ENCODE results near the gene TRAFD1. TPM values are rescaled to one million over a fixed set of nuclear protein-coding genes. Genes with fewer than 3 reads are reported as not detected.

Gene TRAFD1
- total and polyA plus RNA-seq, 9 of the 15 experiments (the other 6 are each of a cell fraction or from before 2014, with no cell fraction given) = 41.3 to 85.5 (median 54.5) TPM

DNA sequence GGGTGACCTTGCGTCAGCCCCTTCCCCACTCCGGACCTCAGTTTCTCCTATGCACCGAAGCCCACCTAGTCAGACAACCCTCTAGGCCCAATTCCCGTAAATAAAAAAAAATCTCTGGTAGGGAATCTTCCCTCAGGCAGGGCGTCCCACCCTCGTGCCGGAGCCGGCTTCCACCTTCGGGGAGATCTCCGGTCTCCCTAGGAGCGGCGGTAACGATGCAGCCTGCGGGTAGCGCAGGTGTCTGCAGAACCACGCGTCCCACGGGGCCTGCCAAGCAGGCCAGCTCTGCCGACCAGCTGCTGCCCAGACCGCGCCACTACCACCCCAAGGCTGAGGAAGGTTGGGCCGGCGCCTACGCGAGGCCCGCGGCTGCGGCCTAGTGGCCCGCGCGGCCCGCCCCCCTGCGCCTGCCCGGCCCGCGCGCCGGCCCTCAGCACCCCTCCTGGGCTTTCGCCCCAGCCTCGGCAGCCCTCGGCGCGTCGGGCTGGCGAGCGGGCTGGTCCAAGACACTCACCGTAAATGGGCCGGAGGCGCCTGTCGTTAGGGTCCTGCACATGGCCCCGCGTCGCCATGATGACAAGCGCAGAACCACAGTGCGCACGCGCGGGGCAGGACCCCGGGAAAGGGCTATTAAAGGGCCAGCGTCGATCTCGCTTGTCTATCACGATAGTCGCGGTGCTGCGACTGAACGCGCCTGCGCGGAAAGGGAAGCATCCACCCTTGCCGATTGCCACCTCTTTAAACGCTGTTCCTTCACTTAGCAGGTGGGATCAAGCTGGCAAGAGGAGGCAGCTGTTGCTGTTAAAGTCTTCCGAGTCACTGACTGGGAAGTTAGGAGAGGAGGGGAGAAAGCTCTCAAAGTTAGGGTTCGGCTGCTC, 16.9 kb upstream of the TRAFD1 start, which contains the start of gene NAA25 (continued):
- TF ChIP-seq ELF2 (CRISPR knock-in tag; IDR thresholded peaks at IDR 0.05) (no peak), KDM5B (IDR thresholded peaks at IDR 0.05; ENCODE audit: insufficient replicate concordance, low read depth, low read length) (no peak), YBX1 (IDR thresholded peaks at IDR 0.05) (no peak), MAFK (IDR thresholded peaks at IDR 0.05; ENCODE audit: low read length) (peak; percentile 15; the same call in 1 of the 2 replicates), ZNF76 (CRISPR knock-in tag; IDR thresholded peaks at IDR 0.05; ENCODE audit: borderline replicate concordance) (no peak), POLR2A (conservative IDR thresholded peaks at IDR 0.05) (peak; percentile 76; the same call in 1 of the 2 replicates), FOXK1 (CRISPR knock-in tag; IDR thresholded peaks at IDR 0.05; ENCODE audit: borderline replicate concordance) (peak; percentile 65; the same call in 1 of the 2 replicates), PHB (CRISPR knock-in tag; IDR thresholded peaks at IDR 0.05) (no peak), FOS (IDR thresholded peaks at IDR 0.05; ENCODE audit: extremely low read depth, insufficient read length) (no peak), CHCHD3 (CRISPR knock-in tag; IDR thresholded peaks at IDR 0.05) (no peak), NUFIP1 (IDR thresholded peaks at IDR 0.05; ENCODE audit: partially characterized antibody) (no peak), ZNF512 (tag; IDR thresholded peaks at IDR 0.05) (no peak), ZC3H4 (CRISPR knock-in tag; IDR thresholded peaks at IDR 0.05; ENCODE audit: borderline replicate concordance) (peak; percentile 13; the same call in 1 of the 2 replicates), ZNF23 (CRISPR knock-in tag; IDR thresholded peaks at IDR 0.05) (no peak), NELFE (IDR thresholded peaks at IDR 0.05; ENCODE audit: insufficient read depth, insufficient read length) (no peak), BACH1 (tag; IDR thresholded peaks at IDR 0.05) (no peak), TSHZ1 (CRISPR knock-in tag; IDR thresholded peaks at IDR 0.05) (no peak), THRAP3 (IDR thresholded peaks at IDR 0.05; ENCODE audit: borderline replicate concordance) (no peak), SAFB (IDR thresholded peaks at IDR 0.05; ENCODE audit: borderline replicate concordance, low read depth, low read length) (no peak), ZFP36 (IDR thresholded peaks at IDR 0.05; ENCODE audit: low read depth, low read length, partially characterized antibody) (no peak), FIP1L1 (IDR thresholded peaks at IDR 0.05; ENCODE audit: low read depth, low read length, poor library complexity, severe bottlenecking) (peak; percentile 58)
- TF ChIP-seq, protein P1, sequence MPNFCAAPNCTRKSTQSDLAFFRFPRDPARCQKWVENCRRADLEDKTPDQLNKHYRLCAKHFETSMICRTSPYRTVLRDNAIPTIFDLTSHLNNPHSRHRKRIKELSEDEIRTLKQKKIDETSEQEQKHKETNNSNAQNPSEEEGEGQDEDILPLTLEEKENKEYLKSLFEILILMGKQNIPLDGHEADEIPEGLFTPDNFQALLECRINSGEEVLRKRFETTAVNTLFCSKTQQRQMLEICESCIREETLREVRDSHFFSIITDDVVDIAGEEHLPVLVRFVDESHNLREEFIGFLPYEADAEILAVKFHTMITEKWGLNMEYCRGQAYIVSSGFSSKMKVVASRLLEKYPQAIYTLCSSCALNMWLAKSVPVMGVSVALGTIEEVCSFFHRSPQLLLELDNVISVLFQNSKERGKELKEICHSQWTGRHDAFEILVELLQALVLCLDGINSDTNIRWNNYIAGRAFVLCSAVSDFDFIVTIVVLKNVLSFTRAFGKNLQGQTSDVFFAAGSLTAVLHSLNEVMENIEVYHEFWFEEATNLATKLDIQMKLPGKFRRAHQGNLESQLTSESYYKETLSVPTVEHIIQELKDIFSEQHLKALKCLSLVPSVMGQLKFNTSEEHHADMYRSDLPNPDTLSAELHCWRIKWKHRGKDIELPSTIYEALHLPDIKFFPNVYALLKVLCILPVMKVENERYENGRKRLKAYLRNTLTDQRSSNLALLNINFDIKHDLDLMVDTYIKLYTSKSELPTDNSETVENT (CRISPR knock-in tag; IDR thresholded peaks at IDR 0.05) = peak; percentile 72; the same call in 1 of the 2 replicates
